ENCODE data around the gene P4HA2. TPM values are rescaled to one million over a fixed set of nuclear protein-coding genes. Genes with fewer than 3 reads are reported as not detected.

Gene P4HA2
- total and polyA plus RNA-seq, 2 of the 8 experiments (the other 6 are each of a cell fraction or from before 2014, with no cell fraction given), result 7.4 to 9.3 TPM

GRCh38 chr5:132235340-132235739 lies 7.7 kb upstream of the P4HA2 start (continued):
- TF ChIP-seq CHD7 (IDR thresholded peaks at IDR 0.05; ENCODE audit: insufficient replicate concordance, low read length) (no peak), HDAC6 (IDR thresholded peaks at IDR 0.05; ENCODE audit: low read depth, low read length) (no peak), MAX (IDR thresholded peaks at IDR 0.05) (no peak), RXRA (IDR thresholded peaks at IDR 0.05; ENCODE audit: insufficient read depth, low read depth, low read length) (no peak), PHF8 (conservative IDR thresholded peaks at IDR 0.05; ENCODE audit: low read depth, low read length) (no peak), SP2 (IDR thresholded peaks at IDR 0.05; ENCODE audit: low read length) (no peak), KDM1A (IDR thresholded peaks at IDR 0.05; ENCODE audit: borderline replicate concordance, low read length) (no peak), SRF (IDR thresholded peaks at IDR 0.05; ENCODE audit: low read depth, low read length) (no peak), SIRT6 (IDR thresholded peaks at IDR 0.05; ENCODE audit: low read length) (no peak), CBX8 (IDR thresholded peaks at IDR 0.05; ENCODE audit: borderline replicate concordance, low read depth, low read length) (no peak), CEBPB (IDR thresholded peaks at IDR 0.05; ENCODE audit: low read depth, low read length) (no peak), EZH2 (IDR thresholded peaks at IDR 0.05; ENCODE audit: low read depth, low read length, severe bottlenecking) (no peak), GTF2F1 (IDR thresholded peaks at IDR 0.05; ENCODE audit: borderline replicate concordance, low read depth, low read length) (no peak)

Data from H1 (cell line).